Trophoblast cell (in vitro differentiated cells and primary cell): ENCODE measurements around the gene SLC10A3.

ENCODE experiments used
- DNase-seq, 2 donors: peaks; one replicate each; pipeline ENCODE4 v3.0.0-alpha.2; 2016
- H2AFZ ChIP-seq: 2 replicates; pipeline ENCODE4 v1.6.1; 2013; ENCODE audit warnings: low read length, moderate library complexity, mild to moderate bottlenecking; ENCODE audit not compliant: insufficient read depth, poor library complexity
- H2AK5ac ChIP-seq: 2 replicates; pipeline ENCODE4 v1.6.1; 2013; ENCODE audit warnings: mild to moderate bottlenecking, low read length
- H2BK120ac ChIP-seq: 2 replicates; pipeline ENCODE4 v1.6.1; 2013; ENCODE audit warnings: low read length, mild to moderate bottlenecking, moderate library complexity; ENCODE audit not compliant: insufficient read depth, poor library complexity
- H2BK12ac ChIP-seq: 2 replicates; pipeline ENCODE4 v1.6.1; 2013; ENCODE audit warnings: mild to moderate bottlenecking, low read length, moderate library complexity
- H2BK5ac ChIP-seq: 2 replicates; pipeline ENCODE4 v1.6.1; 2013; ENCODE audit warnings: low read length, low read depth, moderate library complexity, mild to moderate bottlenecking; ENCODE audit not compliant: poor library complexity
- H3K14ac ChIP-seq: 2 replicates; pipeline ENCODE4 v1.6.1; 2013; ENCODE audit warnings: mild to moderate bottlenecking, low read length
- H3K18ac ChIP-seq: 2 replicates; pipeline ENCODE4 v1.6.1; 2013; ENCODE audit warnings: mild to moderate bottlenecking, low read length
- H3K23ac ChIP-seq: 2 replicates; pipeline ENCODE4 v1.6.1; 2013; ENCODE audit warnings: low read length
- H3K27ac ChIP-seq: 2 replicates; pipeline ENCODE4 v1.5.1; 2013; ENCODE audit warnings: low read depth, mild to moderate bottlenecking, inconsistent platforms, low read length, moderate library complexity
- H3K27me3 ChIP-seq: 2 replicates; pipeline ENCODE4 v1.6.1; 2013; ENCODE audit warnings: inconsistent platforms, mild to moderate bottlenecking, low read length, moderate library complexity; ENCODE audit not compliant: insufficient read depth
- H3K36me3 ChIP-seq, 2 experiments: 1 replicate in 1 of 2; 2 replicates in 1 of 2; pipeline ENCODE4 v1.6.1; 2013; ENCODE audit warnings: low read length in 2 of 2, mild to moderate bottlenecking in 2 of 2, moderate library complexity in 1 of 2; ENCODE audit not compliant: insufficient read depth in 2 of 2, control insufficient read depth in 1 of 2
- H3K4ac ChIP-seq: 2 replicates; pipeline ENCODE4 v1.6.1; 2013; ENCODE audit warnings: low read depth, mild to moderate bottlenecking, low read length, moderate library complexity
- H3K4me1 ChIP-seq, 2 experiments: 1 replicate in 1 of 2; 2 replicates in 1 of 2; pipeline ENCODE4 v1.6.1; 2013; ENCODE audit warnings: low read length in 2 of 2, mild to moderate bottlenecking in 2 of 2, moderate library complexity in 1 of 2; ENCODE audit not compliant: insufficient read depth in 2 of 2, control insufficient read depth in 1 of 2
- H3K4me2 ChIP-seq: 2 replicates; pipeline ENCODE4 v1.6.1; 2013; ENCODE audit warnings: inconsistent platforms, mild to moderate bottlenecking, low read length, moderate library complexity
- H3K4me3 ChIP-seq: 2 replicates; pipeline ENCODE4 v1.5.1; 2013; ENCODE audit warnings: mild to moderate bottlenecking, low read depth, low read length, inconsistent platforms
- H3K79me1 ChIP-seq: one replicate; pipeline ENCODE4 v1.6.1; 2013; ENCODE audit warnings: low read length
- H3K79me2 ChIP-seq: 2 replicates; pipeline ENCODE4 v1.6.1; 2013; ENCODE audit warnings: low read length, mild to moderate bottlenecking; ENCODE audit not compliant: control insufficient read depth, insufficient read depth, poor library complexity
- H3K9ac ChIP-seq: 2 replicates; pipeline ENCODE4 v1.6.1; 2013; ENCODE audit warnings: mild to moderate bottlenecking, low read length
- H3K9me3 ChIP-seq: 2 replicates; pipeline ENCODE4 v1.6.1; 2013; ENCODE audit warnings: low read depth, mild to moderate bottlenecking, control low read depth, inconsistent platforms, low read length; ENCODE audit not compliant: insufficient read depth
- H4K12ac ChIP-seq: 2 replicates; pipeline ENCODE4 v1.6.1; 2013; ENCODE audit warnings: low read depth, mild to moderate bottlenecking, low read length, moderate library complexity
- H4K8ac ChIP-seq: 2 replicates; pipeline ENCODE4 v1.6.1; 2013; ENCODE audit warnings: low read depth, mild to moderate bottlenecking, low read length, moderate library complexity
- H4K91ac ChIP-seq: one replicate; pipeline ENCODE4 v1.6.1; 2013; ENCODE audit warnings: low read depth, mild to moderate bottlenecking, low read length, moderate library complexity
- WGBS: extraction: QIAGEN DNeasy Blood & Tissue Kit; methylation state at CpG from one replicate; pipeline ENCODE4 v1.1.7; 2013; ENCODE audit warnings: missing lambda C conversion rate; ENCODE audit not compliant: insufficient read length, insufficient coverage; ENCODE audit errors: extremely low coverage; 5-methylcytosine and 5-hydroxymethylcytosine counted together

Gene SLC10A3

GRCh38 chrX:154448484-154448883 is 41.9 kb downstream of the SLC10A3 start:
- H2AFZ ChIP-seq = no peak overlapping the region
- WGBS = no CpG with 5 or more reads among the region's 14 CpGs
- peaks cover 7% of the 10 kb centered on the region for H3K79me2 ChIP-seq
- no peak overlapping the region for H4K12ac ChIP-seq
- DNase-seq = no peak
- H4K91ac ChIP-seq = no peak overlapping the region
- no peaks in the 10 kb centered on the region for H3K27me3 ChIP-seq
- no peak overlapping the region for H3K14ac ChIP-seq
- H4K8ac ChIP-seq = no peak overlapping the region
- H3K4me2 ChIP-seq = no peak overlapping the region
- no peak overlapping the region for H2AK5ac ChIP-seq
- no peak overlapping the region for H3K23ac ChIP-seq
- H3K4ac ChIP-seq = no peak overlapping the region
- peaks cover 12% of the 10 kb centered on the region for H3K79me1 ChIP-seq
- no peak overlapping the region for H3K4me3 ChIP-seq
- no peaks in the 10 kb centered on the region for H3K9me3 ChIP-seq
- H3K27ac ChIP-seq = no peak overlapping the region
- no peak overlapping the region for H3K9ac ChIP-seq
- no peak overlapping the region for H2BK120ac ChIP-seq
- no peak overlapping the region for H2BK12ac ChIP-seq
- H3K36me3 ChIP-seq = peaks cover 48 to 65% of the 10 kb centered on the region in 2 experiments
- H2BK5ac ChIP-seq = no peak overlapping the region
- no peak overlapping the region for H3K18ac ChIP-seq
- H3K4me1 ChIP-seq = peaks cover 6 to 12% of the 10 kb centered on the region in 2 experiments

- Histone ChIP-seq H3K79me2 (peaks cover 7% of the 10 kb centered on the region), H2BK12ac (no peak overlapping the region), H3K27me3 (no peaks in the 10 kb centered on the region), H2BK120ac (no peak overlapping the region), H3K4me3 (no peak overlapping the region), H2AK5ac (no peak overlapping the region), H2BK5ac (no peak overlapping the region), H3K4me1 (peaks cover 6 to 14% of the 10 kb centered on the region in 2 experiments), H3K14ac (no peak overlapping the region), H3K36me3 (peaks cover 62 to 75% of the 10 kb centered on the region in 2 experiments), H3K4me2 (no peak overlapping the region), H4K91ac (no peak overlapping the region), H3K9ac (no peak overlapping the region), H4K8ac (no peak overlapping the region), H2AFZ (no peak overlapping the region), H4K12ac (no peak overlapping the region), H3K18ac (no peak overlapping the region), H3K79me1 (peaks cover 13% of the 10 kb centered on the region), H3K4ac (no peak overlapping the region), H3K27ac (no peak overlapping the region), H3K23ac (no peak overlapping the region), H3K9me3 (no peaks in the 10 kb centered on the region)
- no CpG with 5 or more reads among the region's 12 CpGs for WGBS
- DNase-seq = no peak
Observed at GRCh38 chrX:154446430-154446829, 44.0 kb downstream of the SLC10A3 start.

- no peak overlapping the region for H4K12ac ChIP-seq
- no peak overlapping the region for H3K4me2 ChIP-seq
- H3K27ac ChIP-seq = no peak overlapping the region
- H3K23ac ChIP-seq = no peak overlapping the region
- DNase-seq = no peak
- no peak overlapping the region for H2BK12ac ChIP-seq
- H2BK120ac ChIP-seq = no peak overlapping the region
- H3K79me2 ChIP-seq = peaks cover 7% of the 10 kb centered on the region
- no peak overlapping the region for H3K18ac ChIP-seq
- H3K4me3 ChIP-seq = no peak overlapping the region
- no peak overlapping the region for H3K14ac ChIP-seq
- no peaks in the 10 kb centered on the region for H3K9me3 ChIP-seq
- no CpG with 5 or more reads among the region's 16 CpGs for WGBS
- no peak overlapping the region for H2BK5ac ChIP-seq
- H4K91ac ChIP-seq = no peak overlapping the region
- H3K9ac ChIP-seq = no peak overlapping the region
- H3K4me1 ChIP-seq = peaks cover 6 to 14% of the 10 kb centered on the region in 2 experiments
- no peak overlapping the region for H3K4ac ChIP-seq
- peaks cover 66 to 75% of the 10 kb centered on the region in 2 experiments for H3K36me3 ChIP-seq
- peaks cover 13% of the 10 kb centered on the region for H3K79me1 ChIP-seq
- H4K8ac ChIP-seq = no peak overlapping the region
- no peaks in the 10 kb centered on the region for H3K27me3 ChIP-seq
- no peak overlapping the region for H2AK5ac ChIP-seq
- H2AFZ ChIP-seq = no peak overlapping the region
Observed at GRCh38 chrX:154445776-154446175, 44.7 kb downstream of the SLC10A3 start.

- WGBS = no CpG with 5 or more reads among the region's 13 CpGs
- Histone ChIP-seq H2AFZ (peak overlapping the region; percentile 56), H2BK120ac (peak overlapping the region; percentile 91), H4K8ac (peak overlapping the region; percentile 88), H3K9ac (peak overlapping the region; percentile 84), H4K12ac (peak overlapping the region; percentile 94), H2BK12ac (peak overlapping the region; percentile 4), H3K23ac (no peak overlapping the region), H3K4me3 (peak overlapping the region; percentile 79), H3K27me3 (no peaks in the 10 kb centered on the region), H2BK5ac (peak overlapping the region; percentile 80), H3K79me2 (peaks cover 7% of the 10 kb centered on the region), H3K27ac (peak overlapping the region; percentile 79), H3K14ac (peak overlapping the region; percentile 96), H3K79me1 (peaks cover 13% of the 10 kb centered on the region), H2AK5ac (peak overlapping the region; percentile 76), H3K36me3 (peaks cover 68 to 75% of the 10 kb centered on the region in 2 experiments), H3K9me3 (no peaks in the 10 kb centered on the region), H3K4ac (peak overlapping the region; percentile 71), H3K4me1 (peaks cover 6 to 14% of the 10 kb centered on the region in 2 experiments), H4K91ac (peak overlapping the region; percentile 95), H3K18ac (peak overlapping the region; percentile 94), H3K4me2 (peak overlapping the region; percentile 89)
- DNase-seq = no peak
Observed at GRCh38 chrX:154444755-154445246, 45.6 kb downstream of the SLC10A3 start.
